ENCODE measurements around the gene CEBPZ.

DNA sequence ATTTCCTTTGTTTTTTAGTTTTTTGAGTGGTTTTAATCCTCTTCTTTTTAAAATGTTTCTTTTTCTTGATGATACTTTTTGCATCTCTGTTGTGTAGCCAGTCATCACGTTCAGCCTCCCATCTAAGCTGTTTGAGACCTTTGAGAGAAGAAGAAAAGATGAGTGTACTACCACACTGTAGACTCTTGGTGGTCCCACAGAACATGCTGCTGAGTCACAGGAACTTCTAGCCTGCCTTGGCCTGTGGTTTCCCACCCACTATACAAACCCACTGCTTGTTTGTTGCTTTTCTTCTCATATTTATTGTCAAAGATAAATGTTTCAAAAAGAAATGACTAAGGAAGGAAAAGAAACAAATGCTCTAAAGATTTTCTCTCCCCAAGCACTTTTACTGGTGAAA is 29.6 kb downstream of the CEBPZ start:
- TF ChIP-seq FOXM1 (IDR thresholded peaks at IDR 0.05; ENCODE audit: borderline replicate concordance), result no peak
- TF ChIP-seq L3MBTL2 (conservative IDR thresholded peaks at IDR 0.05), result no peak
- TF ChIP-seq NFRKB (IDR thresholded peaks at IDR 0.05), result no peak

Data from HEK293T (cell line).